Ishikawa (cell line): ENCODE measurements around the gene IBA57.

Source experiments
- EP300 ChIP-seq: IDR thresholded peaks from 2 replicates; pipeline ENCODE4 v1.6.1; 2012; ENCODE audit warnings: borderline replicate concordance
- REST ChIP-seq: IDR thresholded peaks from 2 replicates; pipeline ENCODE4 v1.6.1; 2012; ENCODE audit warnings: low read depth, mild to moderate bottlenecking
- TF ChIP-seq, protein P1 (sequence below): IDR thresholded peaks from 2 replicates; pipeline ENCODE4 v1.6.1; 2012

DNA sequence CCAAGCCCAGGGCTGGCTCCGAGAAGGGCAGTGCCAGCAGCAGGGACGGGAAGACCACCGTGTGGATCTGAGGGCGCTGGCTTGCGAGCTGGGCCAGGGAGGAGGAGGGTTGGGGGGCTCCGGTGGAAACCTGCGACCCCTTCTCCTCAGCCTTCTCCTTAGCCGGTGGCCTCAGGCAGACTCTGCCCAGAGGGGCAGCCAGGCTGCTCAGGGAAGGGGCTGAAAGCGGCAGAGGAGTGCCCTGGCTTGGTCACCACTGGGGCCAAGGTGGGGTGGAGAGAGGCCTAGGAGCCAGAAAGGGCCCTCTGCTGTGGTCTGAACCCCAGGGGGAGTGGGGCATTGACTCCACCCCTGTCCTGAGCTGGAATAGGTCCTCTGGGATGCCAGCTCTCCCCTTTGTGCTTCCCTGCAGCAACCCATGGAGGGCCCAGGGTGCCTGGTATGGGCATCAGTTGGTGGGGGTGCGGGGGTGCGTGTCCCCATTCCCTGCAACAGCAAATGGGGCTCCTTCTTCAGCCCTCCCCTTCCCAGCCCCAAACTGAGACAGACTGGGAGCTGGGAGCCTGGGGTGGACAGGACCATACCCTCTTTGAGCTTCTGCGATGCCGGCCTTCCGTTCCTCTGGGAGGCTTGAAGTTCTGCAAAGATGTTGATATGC is 6.5 kb upstream of the IBA57 start:
- TF ChIP-seq, protein P1, sequence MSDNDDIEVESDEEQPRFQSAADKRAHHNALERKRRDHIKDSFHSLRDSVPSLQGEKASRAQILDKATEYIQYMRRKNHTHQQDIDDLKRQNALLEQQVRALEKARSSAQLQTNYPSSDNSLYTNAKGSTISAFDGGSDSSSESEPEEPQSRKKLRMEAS: no peak
- no peak for TF ChIP-seq REST
- no peak for TF ChIP-seq EP300
